Measurements from ENCODE around the gene USE1. TPM values are rescaled to one million over a fixed set of nuclear protein-coding genes. Genes with fewer than 3 reads are reported as not detected.

The USE1 gene
- total RNA-seq, 1 donor from 2014 or later = 13.2 TPM

DNA sequence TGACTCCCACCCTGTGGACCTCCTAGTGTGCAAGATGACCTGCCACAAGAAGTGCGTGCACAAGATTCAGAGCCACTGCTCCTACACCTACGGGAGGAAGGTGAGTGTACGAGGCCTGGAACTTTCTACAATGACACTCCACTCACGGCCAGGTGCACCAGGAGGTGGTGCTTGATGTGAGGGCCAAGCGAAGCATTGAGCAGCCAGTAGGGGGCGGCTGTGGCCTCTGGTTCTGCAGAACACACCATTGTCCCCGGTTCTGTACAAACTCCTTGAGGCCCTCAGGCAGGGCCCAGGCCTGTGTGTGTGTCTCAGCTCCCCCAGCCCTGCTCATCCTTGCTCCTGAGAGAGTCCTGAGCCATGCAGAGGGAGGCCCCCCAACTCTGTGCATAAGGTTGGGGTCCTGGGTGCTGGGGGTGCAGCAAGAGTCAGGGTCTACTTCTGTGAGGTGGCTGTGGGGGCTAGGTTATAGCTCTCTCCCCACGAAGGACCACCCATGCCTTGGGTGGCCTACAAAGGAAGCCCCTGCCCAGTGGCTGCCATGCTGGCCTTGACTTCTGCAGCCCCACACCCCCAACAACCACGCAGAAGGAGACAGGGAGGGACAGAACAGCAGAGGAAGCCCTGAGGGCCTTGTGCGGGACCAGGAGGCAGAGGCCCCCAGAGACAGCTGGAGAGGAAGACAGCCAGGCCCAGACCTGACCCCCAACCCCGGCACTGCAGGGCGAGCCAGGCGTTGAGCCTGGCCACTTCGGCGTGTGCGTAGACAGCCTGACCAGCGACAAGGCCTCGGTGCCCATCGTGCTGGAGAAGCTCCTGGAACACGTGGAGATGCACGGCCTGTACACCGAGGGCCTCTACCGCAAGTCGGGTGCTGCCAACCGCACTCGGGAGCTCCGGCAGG is 9.7 kb upstream of the USE1 start:
- DNase-seq = peak; percentile 25

GRCh38 chr19:17206736-17207581 is 8.2 kb upstream of the USE1 start:
- no peak for DNase-seq

DNA sequence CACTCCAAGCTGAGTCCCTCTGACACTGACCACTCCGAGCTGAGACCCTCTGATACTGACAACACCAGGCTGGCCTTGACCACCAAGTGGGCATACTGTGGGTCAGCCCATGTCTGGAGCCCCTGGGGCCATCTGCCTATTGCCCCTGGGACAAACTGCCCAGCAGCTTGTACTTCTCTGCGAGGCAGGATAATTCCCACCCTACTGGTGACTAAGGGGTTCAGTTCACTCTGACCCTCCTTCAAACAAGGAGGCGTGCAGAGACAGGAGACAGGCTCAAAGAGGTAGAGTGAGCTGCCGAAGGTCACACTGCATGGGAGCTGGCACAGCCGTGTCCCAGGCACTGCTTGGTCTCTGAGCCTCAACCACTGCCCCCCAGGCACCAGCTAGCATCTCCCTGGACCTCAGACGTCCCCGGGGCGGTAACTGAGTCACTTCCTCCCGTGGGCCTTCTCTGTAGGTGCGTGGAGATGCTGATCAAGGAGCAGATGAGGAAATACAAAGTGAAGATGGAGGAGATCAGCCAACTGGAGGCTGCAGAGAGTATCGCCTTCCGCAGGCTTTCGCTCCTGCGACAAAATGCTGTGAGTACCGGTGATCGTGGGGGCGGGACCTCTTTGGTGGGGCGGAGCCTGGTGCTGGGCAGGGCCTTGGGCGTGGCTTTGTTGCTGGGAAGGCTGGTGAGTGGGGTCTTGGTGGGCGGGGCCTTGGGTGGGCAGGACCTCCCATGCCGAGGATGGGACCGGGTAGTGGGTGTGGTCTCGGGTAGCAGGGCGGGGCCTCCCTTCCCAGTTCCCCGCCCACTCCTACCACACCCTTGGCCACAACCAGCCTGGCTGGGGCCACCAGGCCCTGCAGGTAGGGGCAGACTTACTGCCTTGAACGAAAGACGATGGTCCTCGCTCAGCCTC is 5.8 kb upstream of the USE1 start:
- DNase-seq = no peak

GRCh38 chr19:17210296-17210695 is 4.9 kb upstream of the USE1 start:
- DNase-seq = no peak

DNA sequence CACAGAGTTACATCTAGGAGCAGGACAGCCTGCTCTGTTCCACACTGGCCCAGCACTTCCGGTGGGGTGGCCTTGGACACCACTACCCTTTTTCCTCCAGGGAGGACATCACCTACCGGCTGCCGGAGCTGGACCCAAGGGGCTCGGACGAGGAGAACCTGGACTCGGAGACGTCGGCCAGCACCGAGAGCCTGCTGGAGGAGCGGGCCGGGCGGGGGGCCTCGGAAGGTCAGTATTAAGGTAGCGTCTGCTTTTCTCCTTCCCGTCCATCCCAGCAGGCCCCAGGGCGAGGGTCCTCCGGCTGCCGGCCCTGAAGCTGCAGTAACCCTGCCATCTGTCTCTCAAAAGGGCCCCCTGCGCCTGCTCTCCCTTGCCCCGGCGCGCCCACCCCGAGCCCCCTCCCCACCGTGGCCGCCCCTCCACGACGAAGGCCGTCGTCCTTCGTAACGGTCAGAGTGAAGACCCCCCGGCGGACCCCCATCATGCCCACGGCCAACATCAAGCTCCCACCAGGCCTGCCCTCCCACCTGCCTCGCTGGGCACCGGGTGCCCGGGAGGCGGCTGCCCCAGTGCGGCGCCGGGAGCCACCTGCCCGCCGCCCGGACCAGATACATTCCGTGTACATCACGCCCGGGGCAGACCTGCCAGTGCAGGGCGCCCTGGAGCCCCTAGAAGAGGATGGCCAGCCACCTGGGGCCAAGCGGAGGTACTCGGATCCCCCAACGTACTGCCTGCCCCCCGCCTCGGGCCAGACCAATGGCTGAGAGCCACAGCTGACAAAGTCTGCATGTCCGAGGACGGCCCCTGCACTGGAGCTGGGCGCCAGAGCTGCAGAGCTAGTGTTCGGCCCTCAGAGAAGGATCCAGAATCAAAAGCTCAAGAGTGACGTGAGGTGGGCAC is 3.4 kb upstream of the USE1 start:
- no peak for DNase-seq

- DNase-seq = no peak
Observed at GRCh38 chr19:17213334-17213733, 1.8 kb upstream of the USE1 start.

GRCh38 chr19:17214508-17215126 is 540 bp upstream of the USE1 start:
- DNase-seq = no peak

DNA sequence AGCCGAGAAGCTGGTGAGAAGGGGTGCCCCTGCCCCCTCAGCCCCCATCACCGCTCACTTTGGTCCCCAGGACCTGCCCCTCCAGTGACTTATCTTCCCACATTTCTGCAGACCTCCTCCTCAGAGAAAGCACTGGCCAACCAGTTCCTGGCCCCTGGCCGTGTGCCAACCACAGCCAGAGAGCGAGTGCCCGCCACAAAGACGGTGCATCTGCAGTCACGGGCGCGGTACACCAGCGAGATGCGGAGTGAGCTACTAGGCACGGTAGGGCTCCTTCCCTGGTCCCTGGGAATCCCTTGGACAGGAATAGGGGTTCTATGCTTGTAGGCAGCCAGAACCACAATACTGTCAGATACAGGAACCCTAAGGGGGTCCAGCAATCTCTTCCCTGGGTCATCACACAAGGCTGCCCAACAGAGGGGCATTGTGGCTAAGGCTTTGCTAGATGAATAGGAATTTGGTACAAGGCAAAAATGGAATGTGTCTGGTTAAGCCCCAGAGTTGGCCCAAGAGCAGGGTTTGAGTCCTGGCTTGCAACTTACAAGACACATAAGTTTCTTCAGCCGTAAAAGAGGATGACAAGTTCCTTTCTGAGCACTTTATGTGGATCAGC is 1.0 kb downstream of the USE1 start:
- no peak for DNase-seq

DNA sequence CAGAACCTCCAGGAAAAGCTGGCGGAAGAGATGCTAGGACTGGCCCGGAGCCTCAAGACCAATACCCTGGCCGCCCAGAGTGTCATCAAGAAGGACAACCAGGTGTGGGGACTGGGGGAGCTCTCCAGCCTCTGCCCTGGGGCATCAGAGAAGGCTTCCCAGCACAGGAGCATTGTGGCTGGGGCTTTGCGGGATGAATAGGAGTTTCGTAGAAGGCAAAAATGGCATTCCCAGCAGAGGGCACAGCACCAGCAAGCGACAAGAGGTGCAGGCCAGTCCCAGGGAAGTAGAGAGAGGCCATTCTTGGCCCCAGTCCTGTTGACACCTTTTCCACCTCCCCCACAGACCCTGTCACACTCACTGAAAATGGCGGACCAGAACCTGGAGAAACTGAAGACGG is 4.1 kb downstream of the USE1 start:
- no peak for DNase-seq

GRCh38 chr19:17220207-17220758 is 5.1 kb downstream of the USE1 start:
- DNase-seq = no peak

DNA sequence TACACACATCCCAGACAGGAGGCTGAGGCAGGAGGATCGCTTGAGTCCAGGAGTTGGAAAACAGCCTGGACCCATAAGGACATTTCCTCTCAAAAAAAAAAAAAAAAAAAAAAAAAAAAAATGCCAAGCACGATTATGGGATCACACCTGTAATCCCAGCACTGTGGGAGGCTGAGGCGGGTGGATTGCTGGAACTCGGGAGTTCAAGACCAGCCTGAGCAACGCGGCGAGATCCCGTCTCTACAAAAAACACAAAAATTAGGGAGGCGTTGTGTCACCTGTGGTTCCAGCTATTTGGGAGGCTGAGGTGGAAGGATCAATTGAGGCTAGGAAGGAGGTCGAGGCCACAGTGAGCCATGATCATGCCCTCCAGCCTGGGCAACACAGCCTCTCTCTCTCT is 9.9 kb downstream of the USE1 start:
- DNase-seq = no peak

GRCh38 chr19:17226002-17226933 is 11.1 kb downstream of the USE1 start, which contains the start of gene OCEL1:
Gene OCEL1, plus strand, starts transcription at chr19:17226226. Its CDS starts 22 bp downstream, at chr19:17226248.
- peak; percentile 96 for DNase-seq

GRCh38 chr19:17227798-17228367 is 12.7 kb downstream of the USE1 start:
- no peak for DNase-seq

DNA sequence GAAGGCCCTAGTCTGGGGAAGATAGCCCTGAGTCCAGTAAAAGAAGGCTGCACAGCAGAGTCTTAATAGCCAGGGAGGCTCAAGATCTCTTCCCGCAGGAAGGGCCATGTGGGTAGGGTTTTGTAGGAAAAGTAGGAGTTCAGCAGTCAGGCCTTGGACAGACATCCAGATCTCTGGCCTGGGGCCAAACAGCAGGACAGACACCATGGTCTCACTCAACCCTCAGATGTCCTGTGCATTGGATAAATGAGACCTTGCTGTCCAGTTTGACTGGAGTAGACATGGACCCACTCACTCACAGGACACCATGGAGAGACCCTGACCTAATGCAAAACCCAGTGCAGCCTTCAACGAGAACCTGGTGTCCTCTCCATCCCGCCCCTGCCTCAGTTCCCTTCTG is 14.7 kb downstream of the USE1 start:
- no peak for DNase-seq

GRCh38 chr19:17232258-17232657 is 17.1 kb downstream of the USE1 start:
- DNase-seq = no peak

DNA sequence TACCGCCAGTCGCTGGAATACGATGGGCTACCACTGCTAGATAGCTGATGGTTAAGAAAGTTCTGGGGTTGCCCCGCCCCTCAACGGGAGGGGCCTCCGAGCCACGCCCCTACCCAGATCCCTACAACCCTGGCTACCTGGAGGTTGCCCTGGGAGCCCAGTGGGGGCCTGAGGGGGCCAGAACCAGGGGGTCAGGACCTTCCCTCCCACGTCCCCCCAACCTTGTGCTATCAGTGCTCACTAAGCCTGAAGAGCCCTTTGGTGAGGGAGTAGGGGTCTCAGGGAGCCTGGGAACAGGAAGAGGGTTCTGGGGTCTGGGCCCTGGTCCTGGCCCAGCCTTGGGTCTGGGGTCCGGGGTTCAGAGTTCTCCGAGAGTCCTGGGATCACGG is 19.7 kb downstream of the USE1 start:
- no peak for DNase-seq

- DNase-seq = peak; percentile 21
Observed at GRCh38 chr19:17235300-17235970, 20.3 kb downstream of the USE1 start.

Measured in skin of body (tissue), 2 donors.